HK-2 (cell line): ENCODE data around the gene LLGL2.
"Not testable (repeated sequence)": the region's sequence is repeated elsewhere in the genome, so short reads cannot be mapped to it uniquely, and the experiment has no call there.

Source experiments
- DNase-seq: peaks from one replicate; pipeline ENCODE4 v3.0.0-alpha.2; 2018; ENCODE audit not compliant: unreplicated experiment

LLGL2 gene

GRCh38 chr17:75590849-75591721, 65.6 kb downstream of the LLGL2 start:
- no peak for DNase-seq

DNA sequence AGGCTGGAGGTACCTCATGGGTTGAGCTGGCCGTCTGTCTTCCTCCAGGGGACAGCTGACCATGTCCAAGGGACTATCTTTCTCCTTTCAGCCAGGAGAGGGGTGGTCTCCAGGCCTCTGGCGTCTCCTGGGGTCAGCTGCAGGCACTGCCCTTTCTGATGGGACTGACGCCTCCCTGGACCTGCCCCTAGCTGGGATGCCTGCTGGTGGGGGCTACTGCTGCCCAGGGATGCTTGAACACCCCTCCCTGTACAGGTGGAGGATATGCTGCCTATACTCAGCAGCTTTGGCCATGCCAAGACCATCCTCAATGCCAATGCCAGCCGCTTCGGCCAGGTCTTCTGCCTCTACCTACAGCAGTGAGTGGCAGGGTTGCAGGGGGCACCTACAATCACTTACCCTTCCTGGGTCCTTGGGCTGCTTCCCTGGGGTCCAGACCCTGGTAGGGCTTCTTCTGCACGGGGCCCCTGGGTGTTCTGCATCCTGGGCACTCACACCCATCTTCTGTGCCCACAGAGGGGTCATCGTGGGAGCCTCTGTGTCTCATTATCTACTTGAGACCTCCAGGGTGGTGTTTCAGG, 66.3 kb downstream of the LLGL2 start:
- no peak for DNase-seq

DNA sequence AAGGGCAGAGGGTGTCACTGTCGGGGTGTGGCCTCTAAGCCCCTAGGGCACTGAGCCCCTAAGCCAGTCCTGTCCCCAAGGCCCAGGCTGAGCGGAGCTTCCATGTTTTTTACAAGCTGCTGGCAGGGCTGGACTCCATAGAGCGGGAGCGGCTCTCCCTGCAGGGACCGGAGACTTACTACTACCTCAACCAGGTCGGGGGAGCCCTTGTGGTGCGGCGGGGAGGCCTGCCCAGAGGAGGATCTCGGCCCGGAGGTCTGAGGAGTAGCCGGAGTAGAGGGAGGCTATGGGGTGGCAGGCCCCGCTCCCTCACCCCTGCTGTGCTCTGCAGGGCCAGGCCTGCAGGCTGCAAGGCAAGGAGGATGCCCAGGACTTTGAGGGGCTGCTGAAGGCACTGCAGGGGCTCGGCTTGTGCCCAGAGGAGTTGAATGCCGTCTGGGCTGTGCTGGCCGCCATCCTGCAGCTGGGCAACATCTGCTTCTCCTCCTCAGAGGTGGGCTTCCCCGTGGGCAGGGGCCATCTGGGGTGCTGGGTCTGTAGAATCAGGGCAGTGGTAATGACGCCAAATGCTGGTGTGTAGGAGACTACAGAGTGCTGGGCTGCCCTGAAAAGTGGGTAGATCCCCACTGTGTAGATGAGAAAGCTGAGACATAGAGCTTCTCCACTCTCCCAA, 67.0 kb downstream of the LLGL2 start:
- DNase-seq = no peak

- not testable (repeated sequence) for DNase-seq
Measured at GRCh38 chr17:75593430-75593829, 67.9 kb downstream of the LLGL2 start.

GRCh38 chr17:75594499-75595283, 69.2 kb downstream of the LLGL2 start:
- no peak for DNase-seq

GRCh38 chr17:75595284-75595919, 69.9 kb downstream of the LLGL2 start:
- no peak for DNase-seq

DNA sequence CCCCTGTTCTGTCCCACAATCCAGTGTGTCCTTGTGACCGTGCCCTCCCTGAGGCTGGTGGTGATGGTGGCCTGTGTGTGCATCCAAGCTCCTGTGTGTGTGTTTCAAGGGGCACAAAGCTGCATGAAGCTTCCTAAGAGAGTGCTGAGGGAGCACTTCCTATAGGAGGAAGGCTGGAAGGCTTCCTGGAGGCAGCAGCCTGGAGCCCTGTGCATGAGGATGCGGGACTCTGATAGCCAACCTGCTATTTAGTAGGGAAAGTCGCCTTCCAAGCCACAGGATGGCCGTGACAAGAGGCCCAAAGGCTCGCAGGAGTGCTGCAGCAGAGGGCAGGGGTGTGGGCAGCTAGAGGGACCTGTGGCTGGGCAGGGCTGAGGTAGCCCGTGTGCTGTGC, 70.4 kb downstream of the LLGL2 start:
- no peak for DNase-seq

DNA sequence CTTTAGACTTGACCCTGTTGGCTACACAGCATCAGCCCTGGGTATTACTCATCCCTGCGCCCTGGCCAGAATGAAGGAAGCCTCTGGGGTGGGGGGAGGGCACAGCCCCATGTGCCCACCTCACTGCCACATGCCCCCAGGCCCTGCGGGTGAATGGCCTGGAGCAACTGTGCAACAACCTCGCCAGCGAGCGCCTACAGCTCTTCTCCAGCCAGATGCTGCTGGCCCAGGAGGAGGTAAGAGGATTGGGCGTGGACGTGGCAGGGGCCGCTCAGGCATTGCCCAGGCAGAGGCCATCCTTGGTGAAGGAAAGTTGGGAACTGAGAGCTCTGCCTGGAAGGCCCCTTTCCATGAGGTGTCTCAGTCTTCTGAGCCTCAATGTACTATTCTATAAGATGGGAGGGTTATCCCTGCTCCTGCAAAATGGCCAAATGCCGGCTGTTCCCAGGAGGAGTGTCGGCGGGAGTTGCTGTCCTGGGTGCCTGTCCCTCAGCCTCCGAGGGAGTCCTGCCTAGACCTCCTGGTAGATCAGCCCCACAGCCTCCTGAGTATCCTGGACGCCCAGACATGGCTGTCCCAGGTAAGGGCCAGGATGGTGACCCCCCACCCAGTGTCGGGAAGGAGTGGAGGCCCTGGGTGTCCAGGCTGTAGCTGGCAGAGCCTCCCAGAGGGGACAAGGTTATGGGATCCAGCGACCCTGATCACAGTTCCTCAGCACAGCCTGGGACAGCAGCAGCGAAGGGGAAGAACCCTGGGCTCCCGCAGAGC, 71.0 kb downstream of the LLGL2 start:
- DNase-seq = no peak

GRCh38 chr17:75601057-75601987, 75.8 kb downstream of the LLGL2 start:
- peak; percentile 40 for DNase-seq

GRCh38 chr17:75602644-75603043, 77.1 kb downstream of the LLGL2 start:
- no peak for DNase-seq

DNA sequence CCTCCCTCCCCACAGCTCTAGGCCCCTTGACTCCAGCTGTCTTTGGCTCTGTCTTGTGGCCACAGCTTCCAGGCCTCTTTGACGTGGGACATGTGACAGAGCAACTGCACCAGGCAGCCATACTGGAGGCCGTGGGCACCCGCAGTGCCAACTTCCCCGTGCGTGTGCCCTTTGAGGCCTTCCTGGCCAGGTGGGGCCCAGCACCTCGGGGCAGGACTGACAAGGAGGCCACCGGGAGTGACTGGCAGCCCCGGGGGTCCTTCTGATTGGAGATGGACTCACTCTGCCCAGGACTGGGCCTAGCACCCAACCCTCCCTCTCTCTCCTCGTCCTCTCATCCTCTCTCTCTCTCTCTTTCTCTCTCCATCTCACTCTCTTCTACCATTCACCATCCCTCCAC, 77.6 kb downstream of the LLGL2 start:
- DNase-seq = no peak

- no peak for DNase-seq
Measured at GRCh38 chr17:75604034-75604695, 78.7 kb downstream of the LLGL2 start.

- DNase-seq = no peak
Measured at GRCh38 chr17:75605790-75606189, 80.3 kb downstream of the LLGL2 start.

DNA sequence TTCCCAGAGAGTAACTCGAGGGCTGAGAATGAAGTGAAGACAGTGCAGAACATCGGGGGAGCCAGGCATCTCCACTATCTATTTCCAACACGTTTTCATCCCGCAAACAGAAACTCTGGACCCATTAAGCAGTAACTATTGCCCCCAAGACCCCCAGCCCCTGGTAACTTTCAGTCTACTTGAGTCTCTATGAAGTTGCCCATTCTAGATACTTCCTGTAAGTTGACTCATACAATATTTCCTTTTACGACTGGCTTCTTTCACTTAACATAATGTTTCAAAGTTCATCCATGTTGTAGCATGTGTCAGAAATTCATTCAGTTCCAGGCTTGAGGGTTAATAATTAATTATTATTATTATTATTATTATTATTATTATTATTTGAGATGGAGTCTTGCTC, 81.6 kb downstream of the LLGL2 start:
- DNase-seq = no peak

DNA sequence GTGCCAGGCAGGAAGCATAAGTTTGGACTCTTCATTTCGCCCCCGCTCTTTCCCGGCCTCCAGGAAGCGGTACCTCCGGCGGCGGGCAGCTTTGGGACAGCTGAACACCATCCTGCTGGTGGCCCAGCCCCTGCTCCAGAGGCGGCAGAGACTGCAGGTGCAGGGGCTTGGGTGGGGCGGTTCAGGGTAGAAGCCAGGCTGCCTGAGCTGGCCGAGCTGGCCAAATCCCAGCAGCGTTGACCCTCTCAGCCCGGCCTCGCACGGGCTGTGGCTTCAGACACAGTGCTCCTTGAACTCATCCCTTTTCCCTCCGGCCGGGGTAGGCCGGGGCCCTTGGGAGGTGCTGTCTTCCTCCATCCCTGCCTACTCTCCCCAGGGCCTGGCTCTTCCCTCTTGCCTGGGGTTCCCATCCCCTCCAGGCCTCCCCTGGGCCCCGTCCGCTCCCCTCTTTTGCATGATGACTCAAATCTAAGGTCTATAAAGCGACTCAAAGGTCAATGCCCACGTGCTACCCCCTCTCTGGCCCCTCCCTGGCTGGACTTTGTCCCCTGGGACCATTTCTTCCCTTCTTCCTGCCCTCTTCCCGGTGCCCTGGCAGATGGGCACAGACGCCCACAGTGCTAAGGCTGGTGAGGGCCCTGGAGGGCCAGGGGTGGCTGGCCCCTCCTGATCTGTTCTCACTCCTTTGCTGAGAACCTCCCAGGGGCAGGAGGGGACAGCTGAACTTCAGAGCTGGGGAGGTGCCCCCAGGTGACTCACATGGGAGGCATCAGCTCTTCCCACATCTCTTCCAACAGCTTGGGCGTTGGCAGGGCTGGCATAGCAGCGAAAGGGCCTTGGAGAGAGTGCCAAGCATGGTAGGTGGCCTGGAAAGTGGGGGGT, 84.8 kb downstream of the LLGL2 start:
- no peak for DNase-seq

DNA sequence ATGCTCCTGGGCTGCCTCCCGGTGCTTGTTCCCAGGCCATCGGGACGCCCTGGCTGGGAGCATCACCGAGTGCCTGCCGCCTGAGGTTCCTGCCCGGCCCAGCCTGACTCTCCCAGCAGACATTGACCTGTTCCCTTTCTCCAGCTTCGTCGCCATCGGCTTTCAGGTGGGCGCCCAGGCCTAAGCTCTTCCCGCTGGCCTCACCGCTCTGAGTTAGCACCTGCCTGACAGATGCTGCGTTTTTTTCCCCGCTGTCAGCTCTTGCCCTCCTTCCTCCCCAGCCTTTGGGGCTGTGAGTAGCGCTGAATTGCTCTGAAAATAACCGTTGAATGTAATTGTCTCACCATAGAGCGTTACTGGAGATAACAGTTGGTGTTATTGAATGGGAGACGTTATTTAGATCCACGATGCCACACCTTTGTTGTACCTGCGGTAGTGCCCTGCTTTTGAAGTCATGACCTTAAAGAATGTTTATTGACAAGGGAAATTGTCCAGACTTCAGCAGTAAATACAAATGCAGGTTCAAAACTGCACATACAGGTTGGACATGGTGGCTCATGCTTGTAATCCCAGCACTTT, 86.4 kb downstream of the LLGL2 start:
- no peak for DNase-seq

- DNase-seq = no peak
Measured at GRCh38 chr17:75612906-75613626, 87.6 kb downstream of the LLGL2 start.
